SK-N-SH (cell line): ENCODE results near the gene FADS3.

ENCODE experiments used
- CTCF ChIP-seq: fragments of 200-600 bp; sonication (generic); IDR thresholded peaks from 2 replicates; pipeline ENCODE4 v1.6.1; 2017; ENCODE audit warnings: antibody characterized with exemption, mild to moderate bottlenecking, moderate library complexity
- EP300 ChIP-seq, 2 experiments: IDR thresholded peaks; 2 replicates each; pipeline versions ENCODE4 v1.4.0 to v1.6.1; 2012; ENCODE audit warnings: borderline replicate concordance in 1 of 2, low read depth in 1 of 2, low read length in 1 of 2
- EZH2phosphoT487 ChIP-seq: fragments of 200-600 bp; sonication (generic); IDR thresholded peaks from 2 replicates; pipeline ENCODE4 v1.6.1; 2017; ENCODE audit warnings: low read depth, mixed run types, mild to moderate bottlenecking, antibody characterized with exemption, moderate library complexity, borderline replicate concordance
- MXI1 ChIP-seq: IDR thresholded peaks from 2 replicates; pipeline ENCODE4 v1.6.1; 2012; ENCODE audit warnings: mild to moderate bottlenecking, low read depth, low read length, improper control_type of control experiment
- NFIC ChIP-seq: IDR thresholded peaks from 2 replicates; pipeline ENCODE4 v1.4.0; 2012; ENCODE audit warnings: borderline replicate concordance
- POLR2AphosphoS5 ChIP-seq: IDR thresholded peaks from 2 replicates; pipeline ENCODE4 v1.6.1; 2012; ENCODE audit warnings: low read depth, low read length
- RCOR1 ChIP-seq: fragments of 150-350 bp; IDR thresholded peaks from 2 replicates; pipeline ENCODE4 v1.6.1; 2017; ENCODE audit warnings: antibody characterized with exemption, low read length
- SIN3A ChIP-seq: IDR thresholded peaks from 2 replicates; pipeline ENCODE4 v1.6.1; 2012; ENCODE audit warnings: low read depth, mild to moderate bottlenecking, low read length, moderate library complexity, borderline replicate concordance
- TAF1 ChIP-seq: IDR thresholded peaks from 2 replicates; pipeline ENCODE4 v1.6.1; 2012; ENCODE audit warnings: low read depth, mild to moderate bottlenecking, low read length, moderate library complexity, borderline replicate concordance
- YY1 ChIP-seq: IDR thresholded peaks from 2 replicates; pipeline ENCODE4 v1.4.0; 2012; ENCODE audit warnings: low read depth, mild to moderate bottlenecking
- TF ChIP-seq, protein P1 (sequence below): IDR thresholded peaks from 2 replicates; pipeline ENCODE4 v1.6.1; 2012; ENCODE audit warnings: mild to moderate bottlenecking, low read depth, low read length, moderate library complexity
- TF ChIP-seq, protein P2 (sequence below): IDR thresholded peaks from 2 replicates; pipeline ENCODE4 v1.4.0; 2012; ENCODE audit warnings: low read depth, borderline replicate concordance

- no peak for TF ChIP-seq EZH2phosphoT487
- TF ChIP-seq POLR2AphosphoS5, result no peak
- TF ChIP-seq CTCF, result no peak
- TF ChIP-seq SIN3A, result no peak
- TF ChIP-seq, protein P1, sequence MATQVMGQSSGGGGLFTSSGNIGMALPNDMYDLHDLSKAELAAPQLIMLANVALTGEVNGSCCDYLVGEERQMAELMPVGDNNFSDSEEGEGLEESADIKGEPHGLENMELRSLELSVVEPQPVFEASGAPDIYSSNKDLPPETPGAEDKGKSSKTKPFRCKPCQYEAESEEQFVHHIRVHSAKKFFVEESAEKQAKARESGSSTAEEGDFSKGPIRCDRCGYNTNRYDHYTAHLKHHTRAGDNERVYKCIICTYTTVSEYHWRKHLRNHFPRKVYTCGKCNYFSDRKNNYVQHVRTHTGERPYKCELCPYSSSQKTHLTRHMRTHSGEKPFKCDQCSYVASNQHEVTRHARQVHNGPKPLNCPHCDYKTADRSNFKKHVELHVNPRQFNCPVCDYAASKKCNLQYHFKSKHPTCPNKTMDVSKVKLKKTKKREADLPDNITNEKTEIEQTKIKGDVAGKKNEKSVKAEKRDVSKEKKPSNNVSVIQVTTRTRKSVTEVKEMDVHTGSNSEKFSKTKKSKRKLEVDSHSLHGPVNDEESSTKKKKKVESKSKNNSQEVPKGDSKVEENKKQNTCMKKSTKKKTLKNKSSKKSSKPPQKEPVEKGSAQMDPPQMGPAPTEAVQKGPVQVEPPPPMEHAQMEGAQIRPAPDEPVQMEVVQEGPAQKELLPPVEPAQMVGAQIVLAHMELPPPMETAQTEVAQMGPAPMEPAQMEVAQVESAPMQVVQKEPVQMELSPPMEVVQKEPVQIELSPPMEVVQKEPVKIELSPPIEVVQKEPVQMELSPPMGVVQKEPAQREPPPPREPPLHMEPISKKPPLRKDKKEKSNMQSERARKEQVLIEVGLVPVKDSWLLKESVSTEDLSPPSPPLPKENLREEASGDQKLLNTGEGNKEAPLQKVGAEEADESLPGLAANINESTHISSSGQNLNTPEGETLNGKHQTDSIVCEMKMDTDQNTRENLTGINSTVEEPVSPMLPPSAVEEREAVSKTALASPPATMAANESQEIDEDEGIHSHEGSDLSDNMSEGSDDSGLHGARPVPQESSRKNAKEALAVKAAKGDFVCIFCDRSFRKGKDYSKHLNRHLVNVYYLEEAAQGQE, result no peak
- TF ChIP-seq RCOR1, result no peak
- TF ChIP-seq, protein P2, sequence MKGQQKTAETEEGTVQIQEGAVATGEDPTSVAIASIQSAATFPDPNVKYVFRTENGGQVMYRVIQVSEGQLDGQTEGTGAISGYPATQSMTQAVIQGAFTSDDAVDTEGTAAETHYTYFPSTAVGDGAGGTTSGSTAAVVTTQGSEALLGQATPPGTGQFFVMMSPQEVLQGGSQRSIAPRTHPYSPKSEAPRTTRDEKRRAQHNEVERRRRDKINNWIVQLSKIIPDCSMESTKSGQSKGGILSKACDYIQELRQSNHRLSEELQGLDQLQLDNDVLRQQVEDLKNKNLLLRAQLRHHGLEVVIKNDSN, result no peak
- no peak for TF ChIP-seq TAF1
- TF ChIP-seq EP300 (IDR thresholded peaks at IDR 0.05; ENCODE audit: borderline replicate concordance in 1 of 2, low read depth in 1 of 2, low read length in 1 of 2), result no peak
- TF ChIP-seq MXI1, result no peak
- TF ChIP-seq YY1, result no peak
- TF ChIP-seq NFIC, result no peak
Measured at GRCh38 chr11:61906522-61906909, 15.2 kb upstream of the FADS3 start.
